ENCODE data around the gene YTHDF2.

DNA sequence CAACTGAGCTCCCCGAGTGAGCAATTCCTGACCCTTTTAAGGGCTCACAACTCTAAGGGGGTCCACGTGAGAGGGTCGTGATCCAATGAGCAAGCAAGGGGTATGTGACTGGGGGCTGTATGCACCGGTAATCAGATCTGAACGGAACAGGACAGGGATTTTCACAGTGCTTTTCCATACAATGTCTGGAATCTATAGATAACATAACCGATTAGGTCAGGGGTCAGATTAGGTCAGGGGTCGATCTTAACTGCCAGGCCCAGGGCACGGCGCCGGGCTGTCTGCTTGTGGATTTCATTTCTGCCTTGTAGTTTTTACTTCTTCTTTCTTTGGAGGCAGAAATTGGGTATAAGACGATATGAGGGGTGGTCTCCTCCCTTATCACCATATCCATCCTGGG lies 44.6 kb downstream of the YTHDF2 start:
- TF ChIP-seq, protein P1, sequence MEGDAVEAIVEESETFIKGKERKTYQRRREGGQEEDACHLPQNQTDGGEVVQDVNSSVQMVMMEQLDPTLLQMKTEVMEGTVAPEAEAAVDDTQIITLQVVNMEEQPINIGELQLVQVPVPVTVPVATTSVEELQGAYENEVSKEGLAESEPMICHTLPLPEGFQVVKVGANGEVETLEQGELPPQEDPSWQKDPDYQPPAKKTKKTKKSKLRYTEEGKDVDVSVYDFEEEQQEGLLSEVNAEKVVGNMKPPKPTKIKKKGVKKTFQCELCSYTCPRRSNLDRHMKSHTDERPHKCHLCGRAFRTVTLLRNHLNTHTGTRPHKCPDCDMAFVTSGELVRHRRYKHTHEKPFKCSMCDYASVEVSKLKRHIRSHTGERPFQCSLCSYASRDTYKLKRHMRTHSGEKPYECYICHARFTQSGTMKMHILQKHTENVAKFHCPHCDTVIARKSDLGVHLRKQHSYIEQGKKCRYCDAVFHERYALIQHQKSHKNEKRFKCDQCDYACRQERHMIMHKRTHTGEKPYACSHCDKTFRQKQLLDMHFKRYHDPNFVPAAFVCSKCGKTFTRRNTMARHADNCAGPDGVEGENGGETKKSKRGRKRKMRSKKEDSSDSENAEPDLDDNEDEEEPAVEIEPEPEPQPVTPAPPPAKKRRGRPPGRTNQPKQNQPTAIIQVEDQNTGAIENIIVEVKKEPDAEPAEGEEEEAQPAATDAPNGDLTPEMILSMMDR (IDR thresholded peaks at IDR 0.05; ENCODE audit: insufficient read depth, low read length, poor library complexity, severe bottlenecking), result no peak
- TF ChIP-seq EZH2phosphoT487 (conservative IDR thresholded peaks at IDR 0.05; ENCODE audit: low read length), result no peak

Measured in SU-DHL-6 (cell line).